Body of pancreas (tissue), 4 donors: ENCODE measurements around the gene BRMS1. TPM values are rescaled to one million over a fixed set of nuclear protein-coding genes. Genes with fewer than 3 reads are reported as not detected.

ENCODE experiments used
- ATAC-seq: fragments of 150-250 bp; one replicate; pipeline ENCODE4 v1.9.1; 2016
- DNase-seq, 4 donors: peaks; one replicate each; pipeline ENCODE4 v3.0.0-alpha.2; 2019
- H3K27ac ChIP-seq, 4 donors: fragments of 200-600 bp; sonication (generic); 1 replicate in 3 of 4; 2 replicates in 1 of 4; pipeline versions ENCODE4 v1.5.1 to v1.6.1; 2016 to 2019; ENCODE audit warnings: mild to moderate bottlenecking in 1 of 4, mixed read lengths in 1 of 4, moderate library complexity in 1 of 4
- H3K27me3 ChIP-seq, 2 donors: fragments of 200-600 bp; sonication (generic); one replicate each; pipeline ENCODE4 v1.6.0; 2016; ENCODE audit warnings: mild to moderate bottlenecking in 1 of 2
- H3K36me3 ChIP-seq, 2 donors: fragments of 200-600 bp; sonication (generic); replicated peaks in 1 of 2; 2 replicates each; pipeline ENCODE4 v1.5.1; 2016; ENCODE audit warnings: low read depth in 2 of 2; ENCODE audit not compliant: insufficient read depth in 1 of 2
- H3K4me1 ChIP-seq: fragments of 200-600 bp; sonication (generic); one replicate; pipeline ENCODE4 v1.6.0; 2016
- H3K4me3 ChIP-seq, 2 donors: fragments of 200-600 bp; sonication (generic); 1 replicate in 1 of 2; 2 replicates in 1 of 2; pipeline ENCODE4 v1.5.1; 2016 to 2019
- H3K9me3 ChIP-seq, 3 donors: fragments of 200-600 bp; sonication (generic); 1 replicate in 2 of 3; 2 replicates in 1 of 3; pipeline ENCODE4 v1.5.1; 2016
- POLR2A ChIP-seq, 3 donors: fragments of 450-650 bp; IDR thresholded peaks; one replicate each; pipeline ENCODE4 v1.6.1; 2016; ENCODE audit warnings: antibody characterized with exemption in 3 of 3, mild to moderate bottlenecking in 2 of 3
- WGBS, 2 donors: methylation state at CpG; one replicate each; pipeline ENCODE4 v1.1.5; 2017; 5-methylcytosine and 5-hydroxymethylcytosine counted together
- intact Hi-C: fragments of 100-400 bp; cut with DNase I; formaldehyde crosslinking; loops from one replicate; pipeline ENCODE4 v1.15.1; 2023
- total RNA-seq, 2 donors: library from RNA; depleted of rRNA; stranded (reverse); fragments of >200 nt; gene quantifications; one replicate each; pipeline ENCODE4 v1.1.0, GENCODE V29; 2016
- TF ChIP-seq, protein P1 (sequence below), 7 experiments: fragments of 450-650 bp in 4 of 7; fragments of 200-600 bp in 3 of 7; sonication (generic) in 3 of 7; IDR thresholded peaks; one replicate each; pipeline ENCODE4 v1.5.1; 2016 to 2019; ENCODE audit warnings: antibody characterized with exemption in 7 of 7

The BRMS1 gene
- total RNA-seq, 2 donors from 2014 or later, result 19.4 to 23.1 TPM

GRCh38 chr11:66349084-66349386 lies 4.1 kb upstream of the BRMS1 start:
- H3K9me3 ChIP-seq, result no peaks in the 10 kb centered on the region
- WGBS, 2 donors, result 37 to 54% methylated on average over 2 of the region's 2 CpGs
- H3K4me1 ChIP-seq, result peaks cover 84% of the 10 kb centered on the region
- no peaks in the 10 kb centered on the region for H3K36me3 ChIP-seq
- H3K27me3 ChIP-seq, result no peaks in the 10 kb centered on the region
- DNase-seq (peak in 1 of 4 donors; percentile 15), ATAC-seq (no peak)
- intact Hi-C loops, result no loop called here
- no peak overlapping the region for H3K4me3 ChIP-seq
- H3K27ac ChIP-seq, result peak overlapping the region; percentile 16 to 98 (median 86)
- no peak for TF ChIP-seq POLR2A (IDR thresholded peaks at IDR 0.05)
- TF ChIP-seq, protein P1, sequence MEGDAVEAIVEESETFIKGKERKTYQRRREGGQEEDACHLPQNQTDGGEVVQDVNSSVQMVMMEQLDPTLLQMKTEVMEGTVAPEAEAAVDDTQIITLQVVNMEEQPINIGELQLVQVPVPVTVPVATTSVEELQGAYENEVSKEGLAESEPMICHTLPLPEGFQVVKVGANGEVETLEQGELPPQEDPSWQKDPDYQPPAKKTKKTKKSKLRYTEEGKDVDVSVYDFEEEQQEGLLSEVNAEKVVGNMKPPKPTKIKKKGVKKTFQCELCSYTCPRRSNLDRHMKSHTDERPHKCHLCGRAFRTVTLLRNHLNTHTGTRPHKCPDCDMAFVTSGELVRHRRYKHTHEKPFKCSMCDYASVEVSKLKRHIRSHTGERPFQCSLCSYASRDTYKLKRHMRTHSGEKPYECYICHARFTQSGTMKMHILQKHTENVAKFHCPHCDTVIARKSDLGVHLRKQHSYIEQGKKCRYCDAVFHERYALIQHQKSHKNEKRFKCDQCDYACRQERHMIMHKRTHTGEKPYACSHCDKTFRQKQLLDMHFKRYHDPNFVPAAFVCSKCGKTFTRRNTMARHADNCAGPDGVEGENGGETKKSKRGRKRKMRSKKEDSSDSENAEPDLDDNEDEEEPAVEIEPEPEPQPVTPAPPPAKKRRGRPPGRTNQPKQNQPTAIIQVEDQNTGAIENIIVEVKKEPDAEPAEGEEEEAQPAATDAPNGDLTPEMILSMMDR (IDR thresholded peaks at IDR 0.05), result no peak

DNA sequence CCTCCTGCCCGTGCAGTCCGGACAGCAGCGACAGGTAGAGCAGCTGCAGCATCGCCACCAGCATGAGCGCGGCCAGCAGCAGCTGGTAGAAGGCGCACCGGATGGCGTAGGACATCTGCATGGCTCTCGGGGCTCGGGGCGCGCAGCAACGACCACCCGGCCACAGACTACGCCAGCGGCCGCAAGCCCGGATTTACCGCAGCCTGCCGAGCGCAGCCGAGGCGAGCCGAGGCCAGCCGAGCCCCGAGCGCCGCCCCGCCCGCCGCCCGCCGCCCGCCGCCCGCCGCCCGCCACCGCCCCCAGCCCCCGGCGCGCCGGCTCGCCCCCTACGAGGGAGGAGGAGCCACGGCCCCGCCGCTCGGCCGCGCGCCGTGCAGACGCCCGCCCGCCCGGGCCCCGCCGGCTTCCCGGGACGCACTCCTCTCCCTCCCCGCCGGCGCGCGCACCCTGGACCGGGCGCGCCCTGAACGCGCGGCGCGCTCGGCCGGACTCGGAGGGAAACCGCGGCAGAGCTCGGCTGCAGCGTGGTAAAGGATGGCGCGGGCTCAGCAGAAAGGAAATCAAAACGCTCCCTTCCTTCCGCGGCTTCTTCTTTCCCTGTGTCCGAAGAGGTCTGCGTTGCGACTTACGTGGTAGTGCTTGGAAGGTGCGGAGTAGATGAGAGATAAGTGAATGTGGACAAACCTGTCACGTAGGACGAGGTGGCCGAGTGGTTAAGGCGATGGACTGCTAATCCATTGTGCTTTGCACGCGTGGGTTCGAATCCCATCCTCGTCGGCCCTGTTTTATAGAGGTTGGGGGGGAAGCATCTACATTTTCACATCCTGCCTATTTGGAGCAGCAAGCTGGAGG lies 2.7 kb upstream of the BRMS1 start, which contains the start of gene B4GAT1:
Gene B4GAT1, minus strand, starts transcription at position 205 of the 852 bp plus-strand sequence. Its CDS starts 84 bp downstream, at position 121.
- H3K4me1 ChIP-seq, result peaks cover 79% of the 10 kb centered on the region
- no peaks in the 10 kb centered on the region for H3K36me3 ChIP-seq
- DNase-seq, result peak; percentile 89 to 93 (median 91)
- no peaks in the 10 kb centered on the region for H3K9me3 ChIP-seq
- peak in 2 of 3 donors; percentile 66 to 67 for TF ChIP-seq POLR2A (IDR thresholded peaks at IDR 0.05)
- TF ChIP-seq, protein P1 (IDR thresholded peaks at IDR 0.05), result no peak
- peak; percentile 65 for ATAC-seq
- WGBS, 2 donors, result 0% methylated on average over 20 to 57 of the region's 101 CpGs
- no peaks in the 10 kb centered on the region for H3K27me3 ChIP-seq
- peak within 1 kb of the TSS; percentile 83 to 98 (median 90) for H3K27ac ChIP-seq
- intact Hi-C loops, result no loop called here
- peak within 1 kb of the TSS; percentile 53 to 71 for H3K4me3 ChIP-seq

- ATAC-seq (peak; percentile 9), DNase-seq (peak; percentile 43 to 60 (median 50))
- Histone ChIP-seq H3K27me3 (no peaks in the 10 kb centered on the region), H3K4me1 (peaks cover 70% of the 10 kb centered on the region), H3K36me3 (peaks cover 0 to under 1% of the 10 kb centered on the region in 2 donors), H3K27ac (peak overlapping the region; percentile 82 to 98 (median 90)), H3K4me3 (peak overlapping the region; percentile 44 to 71), H3K9me3 (no peaks in the 10 kb centered on the region)
- intact Hi-C loops, result no loop called here
- TF ChIP-seq, protein P1 (IDR thresholded peaks at IDR 0.05), result no peak
- peak; percentile 18 to 48 (median 42) for TF ChIP-seq POLR2A (IDR thresholded peaks at IDR 0.05)
- WGBS, 2 donors, result 13 to 21% methylated on average over 17 to 62 of the region's 68 CpGs
Measured at GRCh38 chr11:66346476-66347424, 1.8 kb upstream of the BRMS1 start.

DNA sequence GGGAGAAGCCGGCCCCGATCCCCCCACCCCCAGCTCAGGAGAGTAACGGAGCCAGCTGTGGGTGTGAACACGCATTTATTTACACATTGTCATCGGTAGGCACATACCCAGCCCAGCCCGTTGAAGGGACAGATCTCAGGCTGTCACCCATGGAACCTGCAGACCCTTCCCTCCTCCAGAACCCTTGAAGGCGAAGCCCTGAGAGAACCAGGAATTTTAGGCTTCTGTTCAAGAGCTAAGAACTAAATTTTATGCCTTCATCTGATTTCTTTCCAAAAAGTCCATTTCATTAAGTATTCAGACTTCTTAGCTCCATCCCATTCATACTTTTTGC lies 379 bp upstream of the BRMS1 start:
- WGBS, 2 donors, result 2% methylated on average over 5 to 7 of the region's 7 CpGs

More for the DNA sequence above, 379 bp upstream of the BRMS1 start:
- peaks cover 57% of the 10 kb centered on the region for H3K4me1 ChIP-seq
- no peaks in the 10 kb centered on the region for H3K9me3 ChIP-seq
- TF ChIP-seq, protein P1 (IDR thresholded peaks at IDR 0.05), result no peak
- TF ChIP-seq POLR2A (IDR thresholded peaks at IDR 0.05), result no peak
- peak overlapping the region in 1 of 2 donors; percentile 98 for H3K4me3 ChIP-seq
- no peak for DNase-seq
- ATAC-seq, result no peak
- H3K36me3 ChIP-seq, result peaks cover 4 to 12% of the 10 kb centered on the region in 2 donors
- H3K27ac ChIP-seq, result peak overlapping the region; percentile 62 to 98 (median 85)
- no peaks in the 10 kb centered on the region for H3K27me3 ChIP-seq
- intact Hi-C loops, result no loop called here
